Measurements from ENCODE around the gene DCDC1. TPM values are rescaled to one million over a fixed set of nuclear protein-coding genes. Genes with fewer than 3 reads are reported as not detected.

DCDC1 gene
- total RNA-seq, 1 experiment from 2014 or later, result 2.2 TPM

DNA sequence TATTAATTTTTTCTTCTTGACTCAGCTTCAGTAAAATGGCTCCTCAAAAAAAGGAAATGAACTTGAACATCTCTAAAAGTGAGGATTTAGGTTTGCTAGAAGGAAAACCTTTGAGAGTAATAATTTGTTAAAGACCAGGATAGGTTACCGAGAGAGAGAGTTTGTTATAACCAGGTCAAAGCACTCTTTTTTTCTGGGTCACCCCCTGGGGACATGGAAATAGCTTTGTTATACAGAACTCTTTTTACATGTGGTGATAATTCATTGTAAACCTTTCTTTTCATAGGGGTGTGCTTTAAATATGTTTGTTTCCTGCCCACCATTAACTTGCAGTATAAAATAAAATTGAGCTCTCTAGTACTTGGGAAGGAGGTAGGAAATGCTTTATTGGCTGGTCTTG is 47.8 kb upstream of the DCDC1 start:
- CTCF ChIA-PET, result no interaction called here
- intact Hi-C loops (cut with micrococcal nuclease; ENCODE audit: unreplicated experiment), result no loop called here
- TF ChIP-seq, protein P1, sequence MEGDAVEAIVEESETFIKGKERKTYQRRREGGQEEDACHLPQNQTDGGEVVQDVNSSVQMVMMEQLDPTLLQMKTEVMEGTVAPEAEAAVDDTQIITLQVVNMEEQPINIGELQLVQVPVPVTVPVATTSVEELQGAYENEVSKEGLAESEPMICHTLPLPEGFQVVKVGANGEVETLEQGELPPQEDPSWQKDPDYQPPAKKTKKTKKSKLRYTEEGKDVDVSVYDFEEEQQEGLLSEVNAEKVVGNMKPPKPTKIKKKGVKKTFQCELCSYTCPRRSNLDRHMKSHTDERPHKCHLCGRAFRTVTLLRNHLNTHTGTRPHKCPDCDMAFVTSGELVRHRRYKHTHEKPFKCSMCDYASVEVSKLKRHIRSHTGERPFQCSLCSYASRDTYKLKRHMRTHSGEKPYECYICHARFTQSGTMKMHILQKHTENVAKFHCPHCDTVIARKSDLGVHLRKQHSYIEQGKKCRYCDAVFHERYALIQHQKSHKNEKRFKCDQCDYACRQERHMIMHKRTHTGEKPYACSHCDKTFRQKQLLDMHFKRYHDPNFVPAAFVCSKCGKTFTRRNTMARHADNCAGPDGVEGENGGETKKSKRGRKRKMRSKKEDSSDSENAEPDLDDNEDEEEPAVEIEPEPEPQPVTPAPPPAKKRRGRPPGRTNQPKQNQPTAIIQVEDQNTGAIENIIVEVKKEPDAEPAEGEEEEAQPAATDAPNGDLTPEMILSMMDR (conservative IDR thresholded peaks at IDR 0.05), result no peak
- TF ChIP-seq EZH2 (IDR thresholded peaks at IDR 0.05; ENCODE audit: low read depth), result no peak
- POLR2A ChIA-PET (ENCODE audit: unreplicated experiment), result no interaction called here
- no peaks in the 10 kb centered on the region for H3K9me3 ChIP-seq (ENCODE audit: insufficient read depth, low read depth)
- H4K20me1 ChIP-seq (ENCODE audit: insufficient read depth), result no peaks in the 10 kb centered on the region
- no peak for DNase-seq
- H3K4me3 ChIP-seq, result no peak overlapping the region
- no peaks in the 10 kb centered on the region for H3K4me1 ChIP-seq (replicated peaks; ENCODE audit: insufficient read depth)
- no peaks in the 10 kb centered on the region for H3K27me3 ChIP-seq (ENCODE audit: insufficient read depth, low read depth)
- H3K27ac ChIP-seq, result no peak overlapping the region
- BruUV-seq (replicated peaks), result no TSS peak
- H3K4me2 ChIP-seq, result no peak overlapping the region
- H3F3A ChIP-seq (ENCODE audit: insufficient read depth, low read depth), result no peaks in the 10 kb centered on the region
- no peaks in the 10 kb centered on the region for H3K79me2 ChIP-seq (ENCODE audit: low read depth)
- H2AFZ ChIP-seq, result no peak overlapping the region
- H3K36me3 ChIP-seq (ENCODE audit: low read depth), result 0 out of 2 replicates have a peak, but pooled peaks cover 3% of the 10 kb centered on the region
- H3K9me2 ChIP-seq (ENCODE audit: insufficient read depth), result no peaks in the 10 kb centered on the region; the same call in 1 of the 2 replicates

DNA sequence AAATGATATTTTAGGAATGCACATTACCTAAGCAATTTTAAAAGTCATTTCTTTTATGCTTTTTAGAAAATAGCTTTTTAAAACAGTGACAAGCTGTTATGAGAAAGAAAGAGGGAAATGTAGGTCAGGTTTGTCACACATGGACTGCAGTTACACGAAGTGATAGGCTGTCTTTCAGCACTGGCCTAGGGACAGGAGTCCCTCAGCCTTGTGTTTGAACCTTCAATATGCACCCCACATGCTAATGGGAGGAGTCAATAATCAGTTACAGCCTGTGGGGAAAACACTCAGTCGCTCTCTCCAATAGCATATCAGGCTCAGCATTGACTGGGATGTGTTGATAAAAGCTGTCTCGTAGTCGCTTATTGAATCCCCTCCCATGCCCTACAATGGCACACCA is 45.9 kb upstream of the DCDC1 start:
- no peaks in the 10 kb centered on the region for H3K4me1 ChIP-seq (replicated peaks; ENCODE audit: insufficient read depth)
- no peaks in the 10 kb centered on the region for H3K9me3 ChIP-seq (ENCODE audit: insufficient read depth, low read depth)
- H3K4me2 ChIP-seq, result no peak overlapping the region
- H3K27ac ChIP-seq, result no peak overlapping the region
- no peaks in the 10 kb centered on the region for H4K20me1 ChIP-seq (ENCODE audit: insufficient read depth)
- no peaks in the 10 kb centered on the region for H3K27me3 ChIP-seq (ENCODE audit: insufficient read depth, low read depth)
- H3K9me2 ChIP-seq (ENCODE audit: insufficient read depth), result no peaks in the 10 kb centered on the region; the same call in 1 of the 2 replicates
- DNase-seq, result no peak
- BruUV-seq (replicated peaks), result no TSS peak
- ChIA-PET CTCF (interaction anchor here (0.7 kb wide), 1 partner anchor 1293 kb away, joined by 3 read pairs; no protein-coding TSS in a partner anchor), POLR2A (ENCODE audit: unreplicated experiment) (interaction anchor here (0.7 kb wide), 1 partner anchor 1479 kb away, joined by 10 read pairs; no protein-coding TSS in a partner anchor)
- H3K4me3 ChIP-seq, result no peak overlapping the region
- intact Hi-C loops (cut with micrococcal nuclease; ENCODE audit: unreplicated experiment), result no loop called here
- TF ChIP-seq, protein P1 (conservative IDR thresholded peaks at IDR 0.05), result no peak
- TF ChIP-seq EZH2 (IDR thresholded peaks at IDR 0.05; ENCODE audit: low read depth), result no peak
- H3K36me3 ChIP-seq (ENCODE audit: low read depth), result 0 out of 2 replicates have a peak, but pooled peaks cover 3% of the 10 kb centered on the region
- no peak overlapping the region for H2AFZ ChIP-seq
- H3F3A ChIP-seq (ENCODE audit: insufficient read depth, low read depth), result no peaks in the 10 kb centered on the region
- no peaks in the 10 kb centered on the region for H3K79me2 ChIP-seq (ENCODE audit: low read depth)

DNA sequence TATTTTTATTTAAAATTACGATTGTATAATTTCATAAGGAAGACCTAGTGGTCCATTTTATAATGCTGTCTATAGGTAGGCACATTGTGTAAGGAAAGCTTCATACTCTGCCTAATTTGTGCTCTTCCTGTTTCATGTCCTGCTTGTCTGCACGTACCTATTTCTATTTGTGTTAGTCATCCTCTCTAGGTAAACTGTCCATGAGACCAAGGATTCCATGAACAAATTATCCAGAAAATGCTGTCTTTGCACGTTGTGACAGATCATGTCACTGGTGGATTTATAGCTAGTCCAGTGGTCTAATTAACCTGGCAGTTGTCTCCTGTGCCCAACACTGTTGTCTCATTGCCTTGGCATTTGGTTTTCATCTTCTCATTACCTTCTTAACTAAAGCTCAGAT is 44.8 kb upstream of the DCDC1 start:
- ChIA-PET POLR2A (ENCODE audit: unreplicated experiment) (no interaction called here), CTCF (no interaction called here)
- Histone ChIP-seq H3K27ac (no peak overlapping the region), H3K9me3 (ENCODE audit: insufficient read depth, low read depth) (no peaks in the 10 kb centered on the region), H3K4me2 (no peak overlapping the region), H3K79me2 (ENCODE audit: low read depth) (no peaks in the 10 kb centered on the region), H3K27me3 (ENCODE audit: insufficient read depth, low read depth) (no peaks in the 10 kb centered on the region), H3K4me1 (replicated peaks; ENCODE audit: insufficient read depth) (no peaks in the 10 kb centered on the region), H4K20me1 (ENCODE audit: insufficient read depth) (no peaks in the 10 kb centered on the region), H3F3A (ENCODE audit: insufficient read depth, low read depth) (no peaks in the 10 kb centered on the region), H2AFZ (no peak overlapping the region), H3K4me3 (no peak overlapping the region), H3K36me3 (ENCODE audit: low read depth) (0 out of 2 replicates have a peak, but pooled peaks cover 3% of the 10 kb centered on the region), H3K9me2 (ENCODE audit: insufficient read depth) (no peaks in the 10 kb centered on the region; the same call in 1 of the 2 replicates)
- no TSS peak for BruUV-seq (replicated peaks)
- DNase-seq, result no peak
- TF ChIP-seq, protein P1 (conservative IDR thresholded peaks at IDR 0.05), result no peak
- no peak for TF ChIP-seq EZH2 (IDR thresholded peaks at IDR 0.05; ENCODE audit: low read depth)
- intact Hi-C loops (cut with micrococcal nuclease; ENCODE audit: unreplicated experiment), result no loop called here
